Hepatocyte (in vitro differentiated cells): ENCODE results near the gene TSPAN15.
"Not testable (repeated sequence)": the region's sequence is repeated elsewhere in the genome, so short reads cannot be mapped to it uniquely, and the experiment has no call there.

ENCODE experiments used
- CTCF ChIP-seq: fragments of 200-600 bp; sonication (generic); IDR thresholded peaks from 2 replicates; pipeline ENCODE4 v1.5.1; 2016; ENCODE audit warnings: antibody characterized with exemption, mild to moderate bottlenecking; ENCODE audit not compliant: poor library complexity
- EZH2 ChIP-seq: fragments of 200-600 bp; sonication (generic); IDR thresholded peaks from 2 replicates; pipeline ENCODE4 v1.6.1; 2016; ENCODE audit warnings: antibody characterized with exemption, mild to moderate bottlenecking, borderline replicate concordance

- TF ChIP-seq CTCF, EZH2: not testable (repeated sequence)
These were observed 37.0 kb downstream of the TSPAN15 start for GRCh38 chr10:69488149-69488844.
